GM10266 (cell line): ENCODE results near the gene ARHGEF7.

Experiments
- DNase-seq: peaks from one replicate; pipeline ENCODE4 v3.0.0; 2012; ENCODE audit errors: extremely low spot score
- CTCF ChIP-seq: IDR thresholded peaks from 2 replicates; pipeline ENCODE4 v1.5.1; 2012; ENCODE audit warnings: mild to moderate bottlenecking, low read depth; ENCODE audit not compliant: control insufficient read depth, insufficient read depth; ENCODE audit errors: missing control alignments

Gene ARHGEF7

GRCh38 chr13:111242585-111242984, 127.5 kb downstream of the ARHGEF7 start:
- TF ChIP-seq CTCF = no peak
- no peak for DNase-seq

- no peak for DNase-seq
- TF ChIP-seq CTCF = no peak
Observed at GRCh38 chr13:111243981-111244380, 128.9 kb downstream of the ARHGEF7 start.

- DNase-seq = no peak
- TF ChIP-seq CTCF = no peak
Observed at GRCh38 chr13:111245576-111246384, 130.7 kb downstream of the ARHGEF7 start.

GRCh38 chr13:111247552-111247951, 132.4 kb downstream of the ARHGEF7 start:
- no peak for TF ChIP-seq CTCF
- no peak for DNase-seq

GRCh38 chr13:111248822-111249221, 133.7 kb downstream of the ARHGEF7 start:
- TF ChIP-seq CTCF = no peak
- no peak for DNase-seq

GRCh38 chr13:111249637-111250360, 134.7 kb downstream of the ARHGEF7 start:
- DNase-seq = no peak
- TF ChIP-seq CTCF = no peak
